Natural killer cell (primary cell): ENCODE results near the gene PCK2. TPM values are rescaled to one million over a fixed set of nuclear protein-coding genes. Genes with fewer than 3 reads are reported as not detected.
"Not testable (repeated sequence)": the region's sequence is repeated elsewhere in the genome, so short reads cannot be mapped to it uniquely, and the experiment has no call there.

Source experiments
- ATAC-seq, 3 donors: fragments of 150-1000 bp in 2 of 3; fragments of 200-7000 bp in 1 of 3; cut with Tn5 transposase; 1 replicate in 1 of 3; 2 replicates in 2 of 3; pipeline ENCODE4 v1.10.0; 2021; ENCODE audit warnings: mild to moderate bottlenecking in 2 of 3, moderate library complexity in 2 of 3
- DNase-seq, 2 donors: peaks; one replicate each; pipeline versions ENCODE4 v3.0.0 to v3.0.0-alpha.2; 2013 to 2021; ENCODE audit warnings: mixed read lengths in 1 of 2
- H3K27ac ChIP-seq: one replicate; pipeline ENCODE4 v1.5.1; 2013; ENCODE audit warnings: mild to moderate bottlenecking, low read length
- H3K27me3 ChIP-seq: one replicate; pipeline ENCODE4 v1.6.1; 2013; ENCODE audit warnings: low read length; ENCODE audit not compliant: control insufficient read depth, insufficient read depth
- H3K36me3 ChIP-seq: one replicate; pipeline ENCODE4 v1.6.1; 2013; ENCODE audit warnings: low read length; ENCODE audit not compliant: control insufficient read depth, insufficient read depth
- H3K4me1 ChIP-seq: one replicate; pipeline ENCODE4 v1.6.1; 2013; ENCODE audit warnings: low read length; ENCODE audit not compliant: control insufficient read depth, insufficient read depth
- H3K4me3 ChIP-seq: one replicate; pipeline ENCODE4 v1.5.1; 2013; ENCODE audit warnings: low read length
- H3K9me3 ChIP-seq: one replicate; pipeline ENCODE4 v1.6.1; 2013; ENCODE audit warnings: low read length; ENCODE audit not compliant: control insufficient read depth, insufficient read depth
- H3K27ac Mint-ChIP-seq, 2 donors: one replicate each; pipeline ENCODE4 v1.8.0; 2022; ENCODE audit warnings: mild to moderate bottlenecking in 2 of 2, mixed read lengths in 2 of 2, moderate library complexity in 1 of 2
- H3K27me3 Mint-ChIP-seq, 2 donors: one replicate each; pipeline ENCODE4 v1.8.0; 2022; ENCODE audit warnings: low read depth in 2 of 2, mixed read lengths in 2 of 2
- H3K36me3 Mint-ChIP-seq: one replicate; pipeline ENCODE4 v1.8.0; 2022; ENCODE audit warnings: mixed read lengths
- H3K4me1 Mint-ChIP-seq, 2 donors: one replicate each; pipeline ENCODE4 v1.8.0; 2022; ENCODE audit warnings: mixed read lengths in 2 of 2
- H3K4me3 Mint-ChIP-seq: one replicate; pipeline ENCODE4 v1.8.0; 2022; ENCODE audit warnings: mild to moderate bottlenecking, moderate library complexity, mixed read lengths
- H3K9me3 Mint-ChIP-seq, 2 donors: one replicate each; pipeline ENCODE4 v1.8.0; 2022; ENCODE audit warnings: mixed read lengths in 2 of 2
- WGBS: methylation state at CpG from one replicate; pipeline ENCODE4 v1.1.7; 2013; ENCODE audit warnings: missing lambda C conversion rate; ENCODE audit not compliant: insufficient coverage; 5-methylcytosine and 5-hydroxymethylcytosine counted together
- intact Hi-C: fragments of 100-400 bp; cut with micrococcal nuclease; formaldehyde crosslinking; loops from one replicate; pipeline ENCODE4 v1.14.2; 2022
- total RNA-seq, 4 donors: library from RNA; stranded (reverse); fragments of 120-200 nt in 1 of 4; gene quantifications; one replicate each; pipeline versions ENCODE4 v1.2.3 to v1.2.4, GENCODE V29; 2013 to 2022
- TF ChIP-seq, protein P1 (sequence below): fragments of 200-600 bp; IDR thresholded peaks from one replicate; pipeline ENCODE4 v1.8.0; 2022; ENCODE audit warnings: antibody characterized with exemption

PCK2 gene
- total RNA-seq, 3 donors from 2014 or later (not counting 1 experiment from before 2014, with no cell fraction given) = 9.8 to 13.8 (median 12.3) TPM

DNA sequence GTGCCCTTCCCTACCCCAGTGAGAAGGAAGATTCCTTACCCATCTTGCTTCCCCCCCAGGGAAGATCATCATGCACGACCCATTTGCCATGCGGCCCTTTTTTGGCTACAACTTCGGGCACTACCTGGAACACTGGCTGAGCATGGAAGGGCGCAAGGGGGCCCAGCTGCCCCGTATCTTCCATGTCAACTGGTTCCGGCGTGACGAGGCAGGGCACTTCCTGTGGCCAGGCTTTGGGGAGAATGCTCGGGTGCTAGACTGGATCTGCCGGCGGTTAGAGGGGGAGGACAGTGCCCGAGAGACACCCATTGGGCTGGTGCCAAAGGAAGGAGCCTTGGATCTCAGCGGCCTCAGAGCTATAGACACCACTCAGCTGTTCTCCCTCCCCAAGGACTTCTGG lies 9.3 kb downstream of the PCK2 start:
- H3K4me3 Mint-ChIP-seq = no peak overlapping the region
- 95% methylated on average over 13 of the region's 13 CpGs for WGBS
- H3K9me3 Mint-ChIP-seq = no peaks in the 10 kb centered on the region
- ATAC-seq (no peak), DNase-seq (no peak)
- peaks cover 10% of the 10 kb centered on the region for H3K36me3 Mint-ChIP-seq
- TF ChIP-seq, protein P1, sequence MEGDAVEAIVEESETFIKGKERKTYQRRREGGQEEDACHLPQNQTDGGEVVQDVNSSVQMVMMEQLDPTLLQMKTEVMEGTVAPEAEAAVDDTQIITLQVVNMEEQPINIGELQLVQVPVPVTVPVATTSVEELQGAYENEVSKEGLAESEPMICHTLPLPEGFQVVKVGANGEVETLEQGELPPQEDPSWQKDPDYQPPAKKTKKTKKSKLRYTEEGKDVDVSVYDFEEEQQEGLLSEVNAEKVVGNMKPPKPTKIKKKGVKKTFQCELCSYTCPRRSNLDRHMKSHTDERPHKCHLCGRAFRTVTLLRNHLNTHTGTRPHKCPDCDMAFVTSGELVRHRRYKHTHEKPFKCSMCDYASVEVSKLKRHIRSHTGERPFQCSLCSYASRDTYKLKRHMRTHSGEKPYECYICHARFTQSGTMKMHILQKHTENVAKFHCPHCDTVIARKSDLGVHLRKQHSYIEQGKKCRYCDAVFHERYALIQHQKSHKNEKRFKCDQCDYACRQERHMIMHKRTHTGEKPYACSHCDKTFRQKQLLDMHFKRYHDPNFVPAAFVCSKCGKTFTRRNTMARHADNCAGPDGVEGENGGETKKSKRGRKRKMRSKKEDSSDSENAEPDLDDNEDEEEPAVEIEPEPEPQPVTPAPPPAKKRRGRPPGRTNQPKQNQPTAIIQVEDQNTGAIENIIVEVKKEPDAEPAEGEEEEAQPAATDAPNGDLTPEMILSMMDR = no peak
- H3K27ac Mint-ChIP-seq = no peak overlapping the region
- peaks cover 14% of the 10 kb centered on the region for H3K36me3 ChIP-seq
- H3K9me3 ChIP-seq = no peaks in the 10 kb centered on the region
- H3K4me1 ChIP-seq = peaks cover 2% of the 10 kb centered on the region
- no peak overlapping the region for H3K4me3 ChIP-seq
- no peaks in the 10 kb centered on the region for H3K27me3 Mint-ChIP-seq
- no peaks in the 10 kb centered on the region for H3K27me3 ChIP-seq
- H3K27ac ChIP-seq = no peak overlapping the region
- intact Hi-C loops = no loop called here
- H3K4me1 Mint-ChIP-seq = peaks cover 1 to 2% of the 10 kb centered on the region in 2 donors

- H3K4me1 Mint-ChIP-seq, H3K4me3 ChIP-seq, H3K36me3 ChIP-seq, H3K9me3 ChIP-seq, H3K9me3 Mint-ChIP-seq, H3K27ac Mint-ChIP-seq, H3K27me3 ChIP-seq, H3K4me1 ChIP-seq, H3K27ac ChIP-seq, H3K36me3 Mint-ChIP-seq, intact Hi-C loops, ATAC-seq, H3K27me3 Mint-ChIP-seq, H3K4me3 Mint-ChIP-seq, DNase-seq: not testable (repeated sequence)
- WGBS = 94% methylated on average over 8 of the region's 8 CpGs
Measured at GRCh38 chr14:24105609-24106239, 11.6 kb downstream of the PCK2 start.

- TF ChIP-seq, protein P1 = no peak
- whole genome bisulfite sequencing = no CpG with 5 or more reads among the region's 4 CpGs
- no peak overlapping the region for H3K27ac Mint-ChIP-seq
Measured at GRCh38 chr14:24106672-24107271, 12.7 kb downstream of the PCK2 start.

DNA sequence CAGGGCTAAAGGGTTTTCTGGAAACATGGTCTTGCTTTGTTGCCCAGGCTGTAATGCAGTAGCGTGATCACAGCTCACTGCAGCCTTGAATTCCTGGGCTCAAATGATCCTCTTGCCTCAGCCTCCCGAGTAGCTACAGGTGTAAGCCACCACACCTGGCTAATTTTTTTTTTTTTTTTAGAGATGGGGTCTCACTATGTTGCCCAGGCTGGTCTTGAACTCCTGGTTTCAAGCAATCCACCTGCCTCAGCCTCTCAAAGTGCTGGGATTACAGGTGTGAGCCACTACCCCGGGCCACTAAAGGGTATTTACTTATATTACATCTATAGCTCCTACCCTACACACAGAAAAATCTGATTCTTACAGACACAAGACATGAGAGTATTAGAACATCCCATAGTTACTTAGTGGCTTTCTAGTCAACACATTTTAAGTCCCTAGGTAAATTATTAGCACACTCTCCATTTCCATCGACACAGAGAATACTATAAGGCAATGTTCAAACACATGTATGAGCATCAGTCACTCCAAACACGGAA lies 14.3 kb downstream of the PCK2 start:
- Mint-ChIP-seq H3K27me3 (no peaks in the 10 kb centered on the region), H3K4me1 (peaks cover 8% of the 10 kb centered on the region in 2 donors), H3K27ac (peak overlapping the region; percentile 90 to 93), H3K9me3 (no peaks in the 10 kb centered on the region), H3K4me3 (no peak overlapping the region), H3K36me3 (peaks cover 10% of the 10 kb centered on the region)
- peak overlapping the region; percentile 47 for H3K27ac ChIP-seq
- H3K27me3 ChIP-seq = no peaks in the 10 kb centered on the region
- intact Hi-C loops = loop anchor here (1.0 to 2.0 kb wide), 3 partner anchors 14 to 94 kb away; partner anchors contain the start of gene PCK2
- 37% methylated on average over 5 of the region's 5 CpGs for WGBS
- peaks cover 4% of the 10 kb centered on the region for H3K36me3 ChIP-seq
- peak in 2 of 3 donors; percentile 16 to 33 for ATAC-seq
- H3K4me1 ChIP-seq = peaks cover 9% of the 10 kb centered on the region
- no peaks in the 10 kb centered on the region for H3K9me3 ChIP-seq
- no peak overlapping the region for H3K4me3 ChIP-seq
- DNase-seq = no peak
- TF ChIP-seq, protein P1 = no peak

More at GRCh38 chr14:24106672-24107271, 12.7 kb downstream of the PCK2 start:
- Mint-ChIP-seq H3K4me3 (no peak overlapping the region), H3K9me3 (no peaks in the 10 kb centered on the region), H3K27me3 (no peaks in the 10 kb centered on the region), H3K4me1 (peaks cover 8% of the 10 kb centered on the region in 2 donors), H3K36me3 (peaks cover 10% of the 10 kb centered on the region)
- peaks cover 7% of the 10 kb centered on the region for H3K36me3 ChIP-seq
- no peaks in the 10 kb centered on the region for H3K27me3 ChIP-seq
- ATAC-seq (no peak), DNase-seq (no peak)
- H3K27ac ChIP-seq = no peak overlapping the region
- intact Hi-C loops = no loop called here
- H3K4me1 ChIP-seq = peaks cover 6% of the 10 kb centered on the region
- H3K9me3 ChIP-seq = no peaks in the 10 kb centered on the region
- no peak overlapping the region for H3K4me3 ChIP-seq
